HG02571 (cell line): ENCODE results near the gene ZNF80.
"Not testable (repeated sequence)": the region's sequence is repeated elsewhere in the genome, so short reads cannot be mapped to it uniquely, and the experiment has no call there.

Experiments
- ATAC-seq: cut with Tn5 transposase; IDR thresholded peaks from one replicate; pipeline ENCODE4 v1.9.1; 2021; ENCODE audit warnings: mild to moderate bottlenecking, moderate library complexity; ENCODE audit not compliant: unreplicated experiment

The ZNF80 gene

DNA sequence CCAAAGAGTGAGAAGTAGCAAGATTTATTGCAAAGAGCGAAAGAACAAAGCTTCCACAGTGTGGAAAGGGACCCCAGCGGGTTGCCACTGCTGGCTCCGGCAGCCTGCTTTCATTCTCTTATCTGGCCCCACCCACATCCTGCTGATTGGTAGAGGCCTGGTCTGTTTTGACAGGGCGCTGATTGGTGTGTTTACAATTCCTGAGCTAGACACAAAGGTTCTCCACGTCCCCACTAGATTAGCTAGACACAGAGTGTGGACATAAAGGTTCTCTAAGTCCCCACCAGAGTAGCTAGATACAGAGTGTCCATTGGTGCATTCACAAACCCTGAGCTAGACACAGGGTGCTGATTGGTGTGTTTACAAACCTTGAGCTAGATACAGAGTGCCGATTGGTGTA, at the start of gene ZNF80:
ZNF80 (minus strand) TSS at position 101 of the 400 bp plus-strand sequence. CDS start 504 bp downstream, outside the sequence.
- not testable (repeated sequence) for ATAC-seq

DNA sequence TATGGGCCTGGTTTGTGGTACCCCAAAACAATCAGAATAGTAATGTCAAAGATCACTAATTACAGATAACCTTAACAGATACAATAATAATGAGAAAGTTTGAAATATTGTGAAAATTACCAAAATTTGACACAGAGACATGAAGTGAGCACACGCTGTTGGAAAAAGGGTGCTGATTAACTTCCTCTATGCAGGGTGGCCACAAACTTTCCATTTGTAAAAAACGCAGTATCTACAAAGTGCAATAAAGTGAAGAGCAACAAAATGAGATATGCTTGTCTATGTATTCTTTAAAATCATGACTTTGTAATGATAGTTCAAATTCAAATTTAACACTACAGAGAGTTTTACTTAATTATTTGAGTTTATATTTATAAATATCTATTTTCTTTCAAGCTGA, 48.9 kb upstream of the ZNF80 start:
- ATAC-seq = no peak

DNA sequence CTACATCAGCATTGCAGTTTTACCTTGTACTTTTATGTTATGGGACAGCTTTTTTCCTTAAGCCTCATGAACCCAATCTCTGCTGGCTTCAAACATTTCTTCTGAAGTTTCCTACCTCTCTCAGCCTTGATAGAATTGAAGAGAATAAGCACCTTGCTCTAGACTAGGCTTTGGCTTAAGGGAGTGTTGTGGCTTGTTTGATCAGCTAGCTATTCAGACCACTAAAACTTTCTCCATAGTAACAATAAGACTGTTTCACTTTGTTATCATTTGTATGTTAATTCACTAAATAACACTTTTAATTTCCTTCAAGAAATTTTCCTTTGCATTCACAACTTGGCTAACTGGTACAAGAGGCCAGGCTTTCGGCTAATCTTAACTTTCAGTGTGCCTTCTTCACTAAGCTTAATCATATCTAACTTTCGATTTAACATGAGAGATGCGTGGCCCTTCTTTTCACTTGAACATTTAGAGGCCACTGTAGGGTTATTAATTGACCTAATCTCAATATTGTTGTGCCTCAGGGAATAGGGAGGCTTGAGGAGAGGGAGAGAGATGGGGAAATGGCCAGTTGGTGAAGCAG, 48.4 kb upstream of the ZNF80 start:
- ATAC-seq = no peak

- ATAC-seq = no peak
Measured at GRCh38 chr3:114284644-114285043, 47.3 kb upstream of the ZNF80 start.

- ATAC-seq = not testable (repeated sequence)
Measured at GRCh38 chr3:114276856-114277255, 39.5 kb upstream of the ZNF80 start.

DNA sequence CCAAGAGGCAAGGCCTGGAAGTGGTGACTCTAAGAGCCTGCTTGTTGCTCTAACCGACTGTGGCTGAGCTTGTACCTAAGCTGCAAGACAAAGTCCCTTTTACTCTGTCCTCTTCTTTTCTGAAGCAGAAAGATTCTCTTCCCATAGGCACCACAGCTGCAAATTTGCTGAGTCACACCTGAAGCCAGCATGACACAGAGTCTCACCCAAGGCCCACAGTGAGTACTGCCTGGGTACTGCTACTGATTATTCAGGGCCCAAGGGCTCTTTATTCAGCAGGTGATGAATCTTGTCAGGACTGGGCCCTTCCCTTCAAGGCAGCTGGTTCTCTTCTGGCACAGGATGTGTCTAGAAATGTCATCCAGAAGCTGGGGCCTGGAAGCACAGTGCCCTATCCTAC, 37.6 kb upstream of the ZNF80 start:
- no peak for ATAC-seq

GRCh38 chr3:114272271-114272670, 34.9 kb upstream of the ZNF80 start:
- no peak for ATAC-seq

DNA sequence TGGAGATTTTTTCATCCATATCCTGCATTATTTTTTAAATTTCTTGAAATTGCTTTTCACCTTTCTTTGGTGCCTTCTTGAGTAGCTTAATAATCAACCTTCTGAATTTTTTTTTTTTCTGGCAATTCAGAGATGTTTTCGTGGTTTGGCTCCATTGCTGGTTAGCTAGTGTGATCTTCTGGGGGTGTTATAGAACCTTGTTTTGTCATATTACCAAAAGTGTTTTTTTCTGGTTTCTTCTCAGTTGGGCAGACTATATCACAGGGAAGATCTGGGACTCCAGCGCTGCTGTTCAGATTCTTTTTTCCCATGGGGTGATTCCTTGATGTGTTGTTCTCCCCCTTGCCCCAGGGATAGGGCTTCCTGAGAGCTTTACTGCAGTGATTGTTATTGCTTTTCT, 32.6 kb upstream of the ZNF80 start:
- no peak for ATAC-seq

DNA sequence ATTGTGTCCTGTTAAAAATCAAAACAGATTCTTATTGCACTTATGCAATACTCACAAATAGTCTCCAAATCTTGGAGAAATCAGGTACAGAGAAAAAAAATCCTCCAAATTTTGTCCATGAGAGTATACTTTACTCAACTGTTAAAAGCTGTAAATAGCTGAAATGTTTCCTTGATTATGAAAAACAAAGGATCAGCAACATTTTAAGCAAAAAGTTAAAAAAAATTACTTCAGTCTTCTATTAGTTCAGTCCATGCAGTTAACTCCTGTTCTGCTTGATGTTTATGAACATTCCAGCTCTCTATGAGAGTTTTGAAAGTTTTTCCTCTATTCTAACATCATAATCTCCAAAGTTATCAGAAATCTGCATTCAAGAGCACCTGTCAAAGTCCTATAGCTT, 22.8 kb upstream of the ZNF80 start:
- no peak for ATAC-seq

DNA sequence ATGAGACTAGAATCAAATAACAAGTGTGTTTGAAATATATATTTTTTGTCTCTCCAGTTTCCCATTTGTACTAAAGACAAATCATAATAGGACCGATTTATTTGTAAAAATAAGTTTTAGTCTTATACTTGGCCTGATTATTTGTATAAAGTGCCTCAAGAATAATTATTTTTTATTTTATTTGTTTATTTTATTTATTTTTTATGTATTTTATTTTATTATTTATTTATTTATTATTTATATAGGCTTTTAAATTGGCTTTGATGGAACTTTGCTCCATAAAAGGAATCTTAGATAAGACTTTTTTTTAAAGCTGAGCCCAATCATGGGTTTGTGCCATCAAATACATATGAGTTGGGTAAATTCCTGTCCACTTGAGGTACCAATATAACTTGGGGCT, 22.2 kb upstream of the ZNF80 start:
- no peak for ATAC-seq

GRCh38 chr3:114253505-114253904, 16.1 kb upstream of the ZNF80 start:
- no peak for ATAC-seq

GRCh38 chr3:114252954-114253353, 15.6 kb upstream of the ZNF80 start:
- ATAC-seq = no peak

GRCh38 chr3:114242947-114243346, 5.6 kb upstream of the ZNF80 start:
- ATAC-seq = peak; percentile 90

DNA sequence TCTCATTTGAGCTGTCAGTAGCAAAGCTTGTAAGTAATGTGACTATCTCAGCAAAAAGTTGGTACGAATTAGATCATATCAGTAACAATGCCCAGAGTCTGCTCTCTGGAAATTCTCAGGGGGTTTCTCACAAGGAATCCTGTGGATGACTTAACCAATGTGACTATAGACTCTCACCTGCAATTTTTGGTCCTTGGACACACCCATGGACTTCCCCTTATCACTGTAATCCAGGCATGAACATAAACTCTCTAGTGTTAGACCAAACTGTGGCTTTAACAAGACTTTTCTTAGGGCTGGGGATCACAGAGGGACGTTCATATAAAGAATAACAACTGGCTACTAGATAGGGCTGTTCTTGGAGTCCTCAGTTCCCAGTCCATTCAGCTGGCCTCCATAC, 3.9 kb upstream of the ZNF80 start:
- no peak for ATAC-seq

- ATAC-seq = not testable (repeated sequence)
Measured at GRCh38 chr3:114238146-114238785, 888 bp upstream of the ZNF80 start.

DNA sequence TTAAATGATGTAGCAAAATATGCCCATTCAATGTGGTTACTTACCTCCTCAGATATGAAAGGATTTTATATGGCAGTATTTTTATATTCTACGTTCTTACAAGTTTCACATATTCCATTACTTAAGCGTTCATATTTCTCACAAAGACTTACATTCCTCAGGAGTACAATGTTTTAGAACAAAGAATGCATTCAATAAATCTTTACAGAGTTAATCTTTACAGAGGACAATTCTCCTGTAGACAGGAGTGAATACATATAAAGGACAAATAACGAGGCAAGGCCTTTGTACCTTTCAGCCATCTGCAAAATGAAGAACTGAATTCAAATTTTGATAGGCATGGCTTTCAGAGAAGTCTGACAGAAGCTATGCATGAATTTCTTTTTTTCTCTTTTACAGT, 1.9 kb downstream of the ZNF80 start:
- ATAC-seq = no peak

DNA sequence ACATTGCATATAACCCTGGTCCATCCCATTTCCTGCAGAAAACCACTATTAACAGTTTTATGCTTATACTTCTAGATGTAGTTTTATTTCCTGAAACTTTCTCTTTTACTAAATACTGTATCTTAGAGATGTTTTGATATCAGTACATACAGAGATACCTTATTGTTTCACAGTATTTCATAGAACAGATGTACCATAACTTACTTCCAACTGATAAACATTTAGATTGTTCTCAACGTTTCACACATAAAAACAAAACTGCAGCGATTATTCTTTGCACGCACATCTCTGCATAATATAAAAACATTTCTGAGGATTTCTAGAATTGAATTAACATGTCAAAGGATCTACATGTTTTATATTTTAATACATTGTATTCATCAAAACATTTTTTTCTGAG, 2.6 kb downstream of the ZNF80 start:
- ATAC-seq = no peak

GRCh38 chr3:114231616-114232015, 5.8 kb downstream of the ZNF80 start:
- ATAC-seq = no peak

DNA sequence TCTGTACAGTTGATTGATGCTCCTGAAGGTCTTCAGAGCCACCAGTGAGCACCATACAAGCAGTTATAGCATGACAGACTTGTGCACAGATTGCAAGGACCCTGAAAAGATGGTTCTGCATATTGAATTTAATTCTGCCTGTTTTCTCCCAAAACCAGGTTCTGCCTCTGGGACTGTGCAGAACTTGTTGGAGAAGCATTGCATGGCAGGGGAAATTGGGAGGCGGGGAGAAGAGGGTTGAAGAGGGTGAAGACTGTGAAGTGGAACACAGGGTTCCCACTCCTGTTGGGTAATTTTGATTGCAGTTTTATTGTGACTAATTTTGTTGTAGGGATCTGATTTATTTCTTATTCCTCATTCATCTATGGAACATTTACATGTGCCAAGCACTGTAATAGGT, 10.3 kb downstream of the ZNF80 start:
- no peak for ATAC-seq

GRCh38 chr3:114226313-114226712, 11.1 kb downstream of the ZNF80 start:
- no peak for ATAC-seq

- peak; percentile 50 for ATAC-seq
Measured at GRCh38 chr3:114223143-114223542, 14.2 kb downstream of the ZNF80 start.

DNA sequence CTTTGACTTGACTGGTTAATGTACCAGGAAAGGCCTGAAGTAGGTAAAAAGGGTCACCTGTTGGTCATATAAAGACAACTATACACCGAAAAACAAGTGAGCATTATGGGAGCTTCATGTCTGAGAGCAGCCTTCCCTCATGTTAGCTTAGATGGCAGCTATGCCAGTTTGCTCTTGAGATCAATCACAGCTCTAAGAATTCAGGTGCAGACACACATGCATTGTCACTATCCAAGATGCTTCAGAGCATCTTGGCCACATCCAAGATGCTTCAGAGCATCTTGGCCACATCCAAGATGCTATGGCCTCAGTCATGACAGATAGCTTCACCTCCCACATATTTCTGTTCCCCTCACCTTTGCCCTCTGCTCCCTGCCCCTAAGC, 15.5 kb downstream of the ZNF80 start:
- no peak for ATAC-seq
